Uterus (tissue), 4 donors: ENCODE measurements around the gene RAP1A. TPM values are rescaled to one million over a fixed set of nuclear protein-coding genes. Genes with fewer than 3 reads are reported as not detected.
A peak's percentile ranks its signal among the peaks of the same experiment; 100 is the strongest.

ENCODE experiments used
- DNase-seq, 2 donors: peaks; one replicate each; pipeline ENCODE4 v3.0.0-alpha.2; 2019 to 2020
- H3K27ac ChIP-seq, 2 donors: fragments of 200-600 bp; sonication (generic); 1 replicate in 1 of 2; 2 replicates in 1 of 2; pipeline ENCODE4 v1.5.1; 2016 to 2018
- H3K27me3 ChIP-seq, 2 donors: fragments of 200-600 bp; sonication (generic); one replicate each; pipeline ENCODE4 v1.5.1; 2018 to 2019; ENCODE audit warnings: control low read depth in 1 of 2
- H3K36me3 ChIP-seq, 2 donors: fragments of 200-600 bp; sonication (generic); one replicate each; pipeline ENCODE4 v1.5.1; 2019; ENCODE audit warnings: control low read depth in 1 of 2
- H3K4me1 ChIP-seq, 2 donors: fragments of 200-600 bp; sonication (generic); one replicate each; pipeline ENCODE4 v1.5.1; 2018 to 2019; ENCODE audit warnings: control low read depth in 1 of 2
- H3K4me3 ChIP-seq, 2 donors: fragments of 200-600 bp; sonication (generic); 1 replicate in 1 of 2; 2 replicates in 1 of 2; pipeline ENCODE4 v1.5.1; 2018 to 2019; ENCODE audit warnings: mild to moderate bottlenecking in 1 of 2
- H3K9me3 ChIP-seq, 2 donors: fragments of 200-600 bp; sonication (generic); one replicate each; pipeline ENCODE4 v1.5.1; 2019; ENCODE audit warnings: control low read depth in 1 of 2
- POLR2A ChIP-seq, 2 donors: fragments of 450-650 bp; IDR thresholded peaks; one replicate each; pipeline ENCODE4 v1.6.1; 2016; ENCODE audit warnings: antibody characterized with exemption in 2 of 2, mild to moderate bottlenecking in 1 of 2, moderate library complexity in 1 of 2
- intact Hi-C: fragments of 100-400 bp; cut with DNase I; formaldehyde crosslinking; loops from one replicate; pipeline ENCODE4 v1.15.1; 2023; ENCODE audit warnings: low total_unique reads
- total RNA-seq, 4 donors: library from RNA; depleted of rRNA in 3 of 4; stranded (reverse); fragments of >200 nt in 3 of 4; gene quantifications; one replicate each; pipeline versions ENCODE4 v1.1.0 to v1.2.4, GENCODE V29; 2014 to 2023
- TF ChIP-seq, protein P1 (sequence below), 4 experiments: fragments of 200-600 bp in 2 of 4; fragments of 450-650 bp in 2 of 4; sonication (generic) in 2 of 4; IDR thresholded peaks; one replicate each; pipeline ENCODE4 v1.5.1; 2016 to 2019; ENCODE audit warnings: antibody characterized with exemption in 4 of 4, mild to moderate bottlenecking in 2 of 4, moderate library complexity in 1 of 4
- donor health status: DM: yes; HTN: yes; CAD: no.

RAP1A gene
- total RNA-seq, 4 donors from 2014 or later = 47.6 to 94.8 (median 60.2) TPM

DNA sequence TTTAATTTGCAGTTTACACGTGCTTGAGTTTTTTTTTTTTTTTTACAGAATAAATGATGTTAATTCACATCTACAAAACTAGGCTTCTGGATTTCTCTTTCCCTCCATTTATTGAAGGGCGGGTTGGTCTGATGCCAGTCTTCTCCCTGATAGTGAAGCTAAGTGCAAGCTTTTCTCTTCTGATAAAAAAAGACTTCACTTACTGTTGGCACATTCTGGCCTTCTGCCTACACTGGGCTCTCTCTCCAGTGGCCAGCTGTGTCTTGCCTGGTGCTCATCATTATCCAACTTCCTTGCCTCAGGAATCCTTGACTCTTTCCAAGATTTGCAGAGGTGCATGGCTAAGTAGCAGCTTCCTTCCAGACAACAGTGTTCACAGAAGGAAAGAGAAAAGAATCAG, 7.6 kb upstream of the RAP1A start:
- no peak for DNase-seq
- Histone ChIP-seq H3K27me3 (no peaks in the 10 kb centered on the region), H3K36me3 (no peaks in the 10 kb centered on the region), H3K9me3 (no peaks in the 10 kb centered on the region), H3K4me1 (no peaks in the 10 kb centered on the region), H3K4me3 (no peak overlapping the region), H3K27ac (no peak overlapping the region)
- intact Hi-C loops = no loop called here
- no peak for TF ChIP-seq POLR2A (IDR thresholded peaks at IDR 0.05)
- TF ChIP-seq, protein P1, sequence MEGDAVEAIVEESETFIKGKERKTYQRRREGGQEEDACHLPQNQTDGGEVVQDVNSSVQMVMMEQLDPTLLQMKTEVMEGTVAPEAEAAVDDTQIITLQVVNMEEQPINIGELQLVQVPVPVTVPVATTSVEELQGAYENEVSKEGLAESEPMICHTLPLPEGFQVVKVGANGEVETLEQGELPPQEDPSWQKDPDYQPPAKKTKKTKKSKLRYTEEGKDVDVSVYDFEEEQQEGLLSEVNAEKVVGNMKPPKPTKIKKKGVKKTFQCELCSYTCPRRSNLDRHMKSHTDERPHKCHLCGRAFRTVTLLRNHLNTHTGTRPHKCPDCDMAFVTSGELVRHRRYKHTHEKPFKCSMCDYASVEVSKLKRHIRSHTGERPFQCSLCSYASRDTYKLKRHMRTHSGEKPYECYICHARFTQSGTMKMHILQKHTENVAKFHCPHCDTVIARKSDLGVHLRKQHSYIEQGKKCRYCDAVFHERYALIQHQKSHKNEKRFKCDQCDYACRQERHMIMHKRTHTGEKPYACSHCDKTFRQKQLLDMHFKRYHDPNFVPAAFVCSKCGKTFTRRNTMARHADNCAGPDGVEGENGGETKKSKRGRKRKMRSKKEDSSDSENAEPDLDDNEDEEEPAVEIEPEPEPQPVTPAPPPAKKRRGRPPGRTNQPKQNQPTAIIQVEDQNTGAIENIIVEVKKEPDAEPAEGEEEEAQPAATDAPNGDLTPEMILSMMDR (IDR thresholded peaks at IDR 0.05) = no peak

DNA sequence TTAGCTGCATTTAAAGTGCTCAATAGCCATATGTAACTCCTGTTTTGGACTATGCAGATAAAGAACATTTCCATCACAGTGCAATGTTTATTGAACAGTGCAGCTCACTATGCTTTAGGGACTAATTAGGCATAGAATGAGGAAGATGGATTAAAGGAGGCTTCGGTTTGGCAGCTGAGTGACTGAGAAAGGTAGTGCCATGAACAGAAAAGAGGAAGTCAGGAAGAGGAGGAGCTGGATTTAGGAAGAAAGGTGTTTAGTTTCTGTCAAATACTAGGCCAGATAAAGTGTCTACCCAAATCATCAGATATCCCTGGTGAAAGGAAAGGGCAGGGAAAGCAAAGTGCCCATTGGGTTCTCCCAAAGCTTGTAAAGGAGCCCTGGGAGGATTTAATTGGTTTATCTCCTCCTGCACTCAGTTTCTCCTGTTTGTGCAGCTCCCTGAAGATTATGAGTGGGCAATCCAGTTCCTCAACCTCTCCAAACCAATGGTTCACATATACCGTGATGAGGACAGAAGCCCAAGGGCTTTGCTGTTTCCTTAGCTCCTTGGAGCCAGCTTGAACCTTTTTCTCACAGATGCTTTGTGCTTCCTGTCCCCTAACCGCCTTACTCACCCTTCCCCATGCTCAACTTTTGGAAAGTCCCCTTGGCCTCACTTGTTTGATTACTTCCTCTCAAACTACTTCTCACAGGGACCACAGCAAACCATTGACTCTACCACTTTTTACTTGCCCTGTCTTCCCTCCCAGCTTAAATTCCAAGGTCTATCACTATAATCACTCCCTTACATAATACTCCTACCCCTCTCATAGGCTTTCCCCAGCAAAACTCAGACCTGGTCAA, 3.5 kb upstream of the RAP1A start:
- Histone ChIP-seq H3K27me3 (no peaks in the 10 kb centered on the region), H3K4me1 (no peaks in the 10 kb centered on the region), H3K36me3 (no peaks in the 10 kb centered on the region), H3K4me3 (no peak overlapping the region), H3K9me3 (no peaks in the 10 kb centered on the region), H3K27ac (no peak overlapping the region)
- intact Hi-C loops = no loop called here
- DNase-seq = no peak
- TF ChIP-seq, protein P1 (IDR thresholded peaks at IDR 0.05) = no peak
- no peak for TF ChIP-seq POLR2A (IDR thresholded peaks at IDR 0.05)

GRCh38 chr1:111618081-111618480, 1.5 kb upstream of the RAP1A start:
- no peak for DNase-seq
- no peaks in the 10 kb centered on the region for H3K36me3 ChIP-seq
- H3K27ac ChIP-seq = peak overlapping the region in 1 of 2 donors; percentile 98
- intact Hi-C loops = no loop called here
- no peaks in the 10 kb centered on the region for H3K4me1 ChIP-seq
- no peak overlapping the region for H3K4me3 ChIP-seq
- H3K9me3 ChIP-seq = no peaks in the 10 kb centered on the region
- TF ChIP-seq POLR2A (IDR thresholded peaks at IDR 0.05) = no peak
- TF ChIP-seq, protein P1 (IDR thresholded peaks at IDR 0.05) = no peak
- no peaks in the 10 kb centered on the region for H3K27me3 ChIP-seq

GRCh38 chr1:111618961-111619634, 491 bp upstream of the RAP1A start:
- Histone ChIP-seq H3K27me3 (no peaks in the 10 kb centered on the region), H3K27ac (peak overlapping the region; percentile 98), H3K36me3 (no peaks in the 10 kb centered on the region), H3K4me1 (no peaks in the 10 kb centered on the region), H3K9me3 (no peaks in the 10 kb centered on the region), H3K4me3 (peak overlapping the region; percentile 80 to 85)
- intact Hi-C loops = no loop called here
- peak in 1 of 2 donors; percentile 23 for DNase-seq
- TF ChIP-seq, protein P1 (IDR thresholded peaks at IDR 0.05) = no peak
- peak in 1 of 2 donors; percentile 51 for TF ChIP-seq POLR2A (IDR thresholded peaks at IDR 0.05)

GRCh38 chr1:111620441-111620971, 917 bp downstream of the RAP1A start:
- intact Hi-C loops = no loop called here
- H3K4me1 ChIP-seq = peaks cover 0 to 7% of the 10 kb centered on the region in 2 donors

More at GRCh38 chr1:111620441-111620971, 917 bp downstream of the RAP1A start:
- no peak for TF ChIP-seq POLR2A (IDR thresholded peaks at IDR 0.05)
- TF ChIP-seq, protein P1 (IDR thresholded peaks at IDR 0.05) = no peak
- H3K27me3 ChIP-seq = no peaks in the 10 kb centered on the region
- DNase-seq = no peak
- peak overlapping the region; percentile 80 to 85 for H3K4me3 ChIP-seq
- H3K9me3 ChIP-seq = no peaks in the 10 kb centered on the region
- peak overlapping the region; percentile 98 for H3K27ac ChIP-seq
- no peaks in the 10 kb centered on the region for H3K36me3 ChIP-seq
